ENCODE results near the gene JMJD8.
"Not testable (repeated sequence)": the region's sequence is repeated elsewhere in the genome, so short reads cannot be mapped to it uniquely, and the experiment has no call there.

Gene JMJD8

DNA sequence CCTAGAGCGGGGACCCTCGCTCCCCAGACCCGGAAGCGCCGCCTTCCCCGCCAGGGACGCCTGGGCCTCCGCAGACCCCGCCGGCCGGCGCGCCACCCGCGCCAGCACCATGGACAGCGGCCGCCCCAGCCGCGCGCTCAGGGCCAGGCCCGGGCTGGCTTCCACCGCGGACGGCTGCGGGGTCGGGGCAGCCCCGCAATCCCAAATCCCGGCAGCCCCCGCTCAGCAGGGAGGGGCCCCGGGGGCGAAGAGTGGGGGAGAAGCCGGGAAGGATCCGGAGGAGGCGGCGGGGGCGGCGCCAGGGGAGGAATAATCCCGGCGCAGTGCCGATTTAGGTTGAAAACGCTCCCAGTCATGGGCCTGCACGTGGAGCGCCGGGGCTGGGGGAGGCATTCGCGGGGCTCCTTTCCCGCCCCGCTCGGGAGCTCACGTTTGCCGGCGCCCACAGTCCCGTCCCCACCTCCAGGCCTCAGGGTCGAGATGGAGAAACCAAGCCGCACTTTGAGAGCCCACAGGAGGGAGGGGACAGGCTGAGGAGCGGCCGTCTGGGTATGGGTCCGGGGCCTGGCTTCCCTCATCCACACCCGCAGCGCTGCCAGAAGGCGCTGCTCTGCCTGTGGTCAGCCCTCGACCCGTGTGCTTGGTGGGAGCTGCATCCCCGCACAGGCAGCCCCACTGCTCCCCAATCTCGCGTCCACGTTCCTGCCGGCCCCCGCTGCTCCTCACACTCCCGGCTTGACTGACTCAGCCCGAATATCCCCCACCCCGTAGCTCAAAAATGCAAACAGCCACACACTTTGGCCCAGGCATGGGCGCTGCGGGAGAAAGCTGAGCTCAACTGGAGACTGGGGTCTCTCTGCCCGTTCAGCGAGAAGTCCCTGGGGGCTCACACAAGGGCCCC is 16.8 kb upstream of the JMJD8 start:
- peak in 33 of 42 donors; percentile 48 to 84 (median 66) for DNase-seq
- intact Hi-C loops (cut with DNase I) = no loop called here

DNA sequence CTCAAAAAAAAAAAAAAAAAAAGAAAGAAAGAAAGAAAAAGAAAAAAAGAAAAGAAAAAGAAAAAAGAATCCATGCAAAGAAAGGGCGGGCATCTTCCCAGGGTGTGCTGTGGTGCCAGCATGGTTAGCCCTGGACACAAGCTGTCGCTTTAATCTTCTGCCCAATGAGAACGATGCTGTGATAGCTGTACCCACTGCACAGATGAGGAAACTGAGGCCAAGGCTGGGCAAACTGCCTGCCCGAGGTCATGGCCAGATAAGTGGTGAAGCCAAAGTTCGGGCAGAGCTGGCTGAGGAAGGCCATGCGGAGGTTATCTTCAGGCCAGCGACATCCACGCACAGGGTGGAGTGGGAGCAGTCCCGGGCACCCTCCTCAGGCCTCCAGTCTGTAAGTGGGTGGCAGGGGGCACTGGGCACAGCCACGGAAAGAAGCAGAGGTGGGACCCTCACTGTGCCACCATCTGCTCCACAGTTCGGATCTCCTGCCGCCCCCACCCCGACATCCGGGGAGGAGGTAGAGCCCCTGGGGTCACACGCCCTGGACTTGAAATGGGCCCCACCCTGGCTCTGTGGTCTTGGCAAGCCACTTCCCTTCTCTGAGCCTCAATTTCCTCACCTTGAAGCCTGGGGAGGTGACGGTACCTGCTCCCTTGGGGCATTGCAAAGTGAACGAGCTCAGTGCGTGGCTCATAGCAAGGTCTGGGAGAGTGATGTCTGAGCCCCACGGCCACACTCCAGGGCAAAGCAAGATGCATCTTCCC is 15.0 kb upstream of the JMJD8 start:
- intact Hi-C loops (cut with DNase I) = no loop called here
- no peak for DNase-seq

DNA sequence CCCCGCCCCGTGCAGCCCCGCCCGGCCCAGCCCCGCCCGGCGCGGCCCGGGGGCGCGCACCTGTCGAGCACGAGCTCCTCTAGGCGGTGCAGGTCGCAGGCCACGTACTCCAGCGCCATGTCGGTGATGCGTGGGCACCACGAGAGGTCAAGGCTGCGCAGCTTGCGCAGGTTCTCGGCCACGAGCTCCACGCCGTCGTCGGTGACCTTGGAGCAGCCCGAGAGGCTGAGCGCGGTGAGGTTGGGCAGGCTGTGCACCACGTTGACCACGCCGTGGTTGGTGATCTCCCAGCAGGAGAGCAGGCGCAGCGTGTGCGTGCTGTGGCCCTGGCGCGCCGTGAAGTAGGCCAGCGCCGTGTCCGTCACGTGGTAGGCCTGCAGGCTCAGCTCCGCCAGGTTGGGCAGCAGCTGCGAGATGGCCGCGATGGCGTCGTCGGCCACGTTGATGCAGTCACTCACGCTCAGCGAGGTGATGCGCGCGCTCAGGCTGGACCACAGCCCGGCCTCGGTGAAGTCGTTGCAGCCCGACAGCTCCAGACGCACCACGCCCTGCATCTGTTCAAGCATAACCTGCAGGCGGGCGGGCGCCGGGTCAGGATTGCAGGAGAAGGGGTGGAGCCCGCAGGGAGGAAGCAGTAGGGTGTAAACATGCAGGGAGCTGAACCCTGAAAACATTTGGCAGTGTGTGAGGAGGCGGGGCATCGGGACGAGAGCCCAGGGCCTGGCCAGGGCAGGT is 11.4 kb upstream of the JMJD8 start:
- intact Hi-C loops (cut with DNase I) = no loop called here

DNA sequence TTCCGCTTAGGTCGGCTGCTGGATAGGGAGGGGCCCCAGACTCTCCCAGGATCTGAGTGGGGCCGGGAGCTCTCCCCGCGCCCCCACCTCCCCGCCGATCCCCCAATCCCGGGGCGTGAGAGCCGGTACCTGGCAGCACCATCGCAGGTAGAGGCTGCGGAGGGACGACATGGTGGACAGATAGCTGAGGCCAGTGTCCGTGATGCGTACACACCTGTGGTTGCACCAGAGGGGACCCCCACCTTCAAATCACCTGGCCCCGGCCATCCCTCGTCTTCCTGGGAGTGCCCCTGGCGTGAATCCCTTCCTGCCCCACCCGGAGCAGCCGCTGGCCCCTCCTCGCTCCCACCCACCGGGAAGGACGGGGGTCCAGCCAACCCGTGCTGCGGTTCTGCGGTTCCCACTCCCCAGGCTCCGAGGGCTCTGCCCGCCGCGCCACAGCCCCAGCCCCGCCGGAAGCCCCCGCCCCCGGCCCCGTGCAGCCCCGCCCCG is 10.8 kb upstream of the JMJD8 start:
- DNase-seq = no peak
- intact Hi-C loops (cut with DNase I) = no loop called here

More for the DNA sequence above, 11.4 kb upstream of the JMJD8 start:
- peak in 11 of 42 donors; percentile 35 to 68 (median 49) for DNase-seq

DNA sequence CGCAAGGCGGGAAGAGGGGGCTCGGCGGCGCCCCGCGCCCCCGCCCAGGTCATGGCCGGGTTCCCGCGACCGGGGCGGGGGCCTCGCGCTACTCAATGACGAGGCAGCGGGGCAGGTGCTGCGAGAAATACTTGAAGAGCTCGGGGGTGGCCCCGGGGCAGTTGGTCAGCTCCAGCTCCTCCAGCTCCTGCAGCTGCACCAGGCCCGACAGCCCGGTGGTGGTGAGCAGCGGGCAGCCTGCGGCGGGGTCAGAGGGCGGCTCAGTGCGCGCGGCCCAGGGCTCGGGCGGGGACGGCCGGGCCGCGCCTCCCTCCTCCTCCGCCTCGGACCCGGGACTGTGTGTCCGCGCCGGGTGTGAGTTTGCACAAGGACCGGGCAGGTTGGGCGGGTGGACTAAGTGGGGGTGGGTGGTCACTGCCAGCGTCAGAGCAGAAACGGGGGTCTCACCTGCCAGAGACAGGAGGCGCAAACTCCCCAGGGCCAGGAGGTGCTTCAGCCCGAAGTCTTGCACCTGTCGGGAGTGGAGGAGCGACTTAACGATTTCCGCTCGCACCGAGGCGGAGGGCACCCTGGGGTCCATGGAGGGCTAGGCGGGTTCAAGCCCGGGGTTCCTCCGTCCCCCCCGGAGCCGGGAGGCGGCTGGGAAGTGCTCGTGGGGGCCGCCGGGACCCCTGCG is 10.2 kb upstream of the JMJD8 start:
- DNase-seq = no peak
- intact Hi-C loops (cut with DNase I) = no loop called here

DNA sequence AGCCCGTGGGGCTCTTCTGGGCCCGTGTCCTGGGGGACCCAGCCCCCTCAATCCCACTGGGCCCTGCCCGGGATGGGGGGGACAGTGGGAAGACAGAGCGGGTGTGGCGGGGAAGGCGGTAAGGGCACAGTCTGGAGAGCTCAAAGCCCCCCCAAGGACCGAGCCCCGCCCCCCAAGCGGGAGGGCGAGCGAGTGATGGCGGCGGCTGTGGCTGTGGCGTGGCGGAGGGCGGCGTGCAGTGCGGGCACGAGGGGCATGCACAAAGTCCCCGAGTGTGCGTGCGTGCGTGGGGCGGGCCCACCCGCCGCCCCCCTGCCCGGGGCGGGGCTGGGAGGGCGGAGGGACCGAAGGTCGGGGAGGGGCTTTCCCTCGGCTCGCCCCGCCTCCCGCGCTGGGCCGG is 9.6 kb upstream of the JMJD8 start:
- intact Hi-C loops (cut with DNase I) = no loop called here
- no peak for DNase-seq

DNA sequence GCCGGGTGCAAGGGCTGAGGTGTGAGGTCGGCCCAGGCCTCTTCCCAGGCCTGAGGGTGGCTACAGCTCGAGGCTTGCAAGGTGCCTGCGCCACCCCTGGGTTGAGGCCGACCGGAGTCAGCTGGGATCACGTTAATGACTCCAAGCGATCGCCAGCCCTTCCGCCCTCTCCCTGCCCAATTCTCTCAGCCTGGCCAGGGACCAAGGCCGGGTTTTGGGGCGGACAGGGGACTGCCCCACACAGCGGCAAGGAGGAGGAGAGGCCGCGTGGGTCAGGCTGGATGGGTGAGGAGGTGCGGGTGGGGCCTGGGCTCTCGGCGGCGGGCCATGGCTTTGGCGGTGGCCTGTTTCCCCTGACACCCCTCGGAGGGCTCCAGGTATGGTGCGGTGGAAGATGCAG is 9.2 kb upstream of the JMJD8 start:
- DNase-seq = no peak
- intact Hi-C loops (cut with DNase I) = no loop called here

DNA sequence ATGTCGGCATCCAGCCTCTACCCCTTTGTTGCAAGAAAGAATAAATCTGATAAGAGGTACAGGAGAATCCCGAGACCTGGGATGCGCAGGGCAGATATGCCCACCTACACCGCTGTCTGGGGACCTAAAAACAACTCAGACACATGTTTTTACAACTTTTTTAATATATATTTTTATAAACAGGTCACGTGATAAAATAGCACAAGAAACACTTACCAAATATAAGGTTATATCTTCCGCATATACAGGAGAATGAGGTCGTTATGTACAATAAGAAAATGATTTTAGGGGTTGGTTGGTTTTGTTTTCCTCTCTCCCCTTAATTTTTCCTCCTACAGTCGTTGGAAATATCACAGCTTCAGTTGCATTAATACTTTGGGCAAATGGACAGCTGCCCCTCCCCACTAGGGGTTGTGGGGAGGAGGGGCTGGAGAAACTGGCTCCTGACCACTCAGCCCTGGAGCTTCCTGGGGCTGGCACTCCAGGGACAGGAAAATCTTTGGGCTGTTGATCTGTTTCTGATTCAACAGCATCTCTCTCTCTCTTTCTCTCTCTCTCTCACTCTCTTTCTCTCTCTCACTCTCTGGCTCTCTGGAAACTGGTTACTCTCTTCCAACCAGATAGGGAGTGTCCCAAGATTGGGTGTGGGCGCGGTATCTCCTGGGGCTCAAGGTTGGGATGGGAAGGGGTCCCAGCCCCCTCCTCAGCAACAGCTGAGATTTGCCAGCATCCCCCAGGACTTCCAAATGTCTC is 8.4 kb upstream of the JMJD8 start:
- intact Hi-C loops (cut with DNase I) = no loop called here
- DNase-seq = no peak

DNA sequence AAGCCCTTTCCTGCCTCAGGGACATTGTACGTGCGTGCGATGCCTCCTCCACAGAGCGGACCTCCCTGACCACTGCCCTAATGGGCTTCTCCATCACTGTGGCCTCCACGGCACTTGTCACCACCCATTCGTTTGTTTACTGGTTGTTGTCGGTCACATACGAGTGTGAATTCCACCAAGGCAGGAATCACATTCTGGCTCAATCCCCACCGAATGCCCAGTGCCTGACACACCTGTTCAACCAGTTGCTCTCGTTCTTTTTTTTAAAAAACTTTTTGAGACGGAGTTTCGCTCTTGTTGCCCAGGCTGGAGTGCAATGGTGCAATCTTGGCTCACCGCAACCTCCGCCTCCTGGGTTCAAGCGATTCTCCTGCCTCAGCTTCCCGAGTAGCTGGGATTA is 7.1 kb upstream of the JMJD8 start:
- intact Hi-C loops (cut with DNase I); DNase-seq: not testable (repeated sequence)

DNA sequence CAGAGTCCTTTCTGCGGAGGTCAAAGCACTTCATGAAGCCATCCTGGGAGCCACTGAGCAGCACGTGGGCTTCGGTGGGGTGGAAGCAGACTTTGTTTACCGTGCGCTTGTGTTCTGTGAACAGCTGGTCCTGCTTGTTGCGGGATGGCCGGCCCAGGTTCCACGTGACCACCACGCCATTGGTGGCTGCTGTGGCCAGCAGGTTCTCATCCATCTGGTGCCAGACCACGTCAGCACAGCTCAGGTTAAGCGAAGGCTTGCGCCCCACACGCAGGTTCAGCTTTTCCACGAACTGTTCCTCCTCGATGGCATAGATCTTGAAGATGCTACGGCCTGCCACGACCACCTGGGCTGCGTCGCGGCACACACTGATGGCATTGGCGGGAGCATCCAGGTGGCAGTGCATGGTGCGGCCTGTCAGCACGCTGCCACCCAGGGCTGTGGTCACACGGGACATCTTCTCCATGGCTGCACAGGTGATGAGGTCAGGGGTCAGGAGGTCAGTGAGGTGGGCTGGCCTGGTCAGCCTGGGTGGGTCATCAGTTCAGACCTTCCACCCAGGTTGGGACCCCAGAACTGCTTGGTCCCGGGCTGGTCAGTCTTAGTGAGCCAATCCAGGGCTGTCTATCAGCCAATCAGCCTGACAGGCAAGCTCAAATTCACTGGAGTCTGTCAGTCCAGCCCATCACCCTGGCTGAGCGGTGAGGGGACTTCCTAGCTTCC is 5.2 kb upstream of the JMJD8 start:
- intact Hi-C loops (cut with DNase I) = no loop called here
- DNase-seq = no peak

DNA sequence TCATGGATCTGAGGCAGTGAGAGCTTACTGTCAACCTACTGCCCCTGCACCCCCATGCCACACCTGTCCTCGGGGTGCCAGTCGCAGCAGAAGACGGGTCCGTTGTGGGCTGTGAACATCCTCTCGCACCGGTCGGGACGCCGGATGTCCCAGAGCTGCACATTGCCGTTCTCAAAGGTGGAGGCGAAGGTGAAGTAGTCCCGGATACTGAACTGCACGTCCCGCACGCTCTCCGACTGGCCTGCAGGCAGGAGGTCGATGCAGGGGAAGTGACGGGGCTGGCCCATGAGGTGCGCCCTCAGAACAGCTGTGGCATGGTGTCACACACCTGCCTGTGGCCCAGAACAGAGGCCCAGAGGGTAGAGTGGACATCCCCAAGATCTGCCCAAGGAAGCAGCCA is 3.4 kb upstream of the JMJD8 start:
- intact Hi-C loops (cut with DNase I) = no loop called here

DNA sequence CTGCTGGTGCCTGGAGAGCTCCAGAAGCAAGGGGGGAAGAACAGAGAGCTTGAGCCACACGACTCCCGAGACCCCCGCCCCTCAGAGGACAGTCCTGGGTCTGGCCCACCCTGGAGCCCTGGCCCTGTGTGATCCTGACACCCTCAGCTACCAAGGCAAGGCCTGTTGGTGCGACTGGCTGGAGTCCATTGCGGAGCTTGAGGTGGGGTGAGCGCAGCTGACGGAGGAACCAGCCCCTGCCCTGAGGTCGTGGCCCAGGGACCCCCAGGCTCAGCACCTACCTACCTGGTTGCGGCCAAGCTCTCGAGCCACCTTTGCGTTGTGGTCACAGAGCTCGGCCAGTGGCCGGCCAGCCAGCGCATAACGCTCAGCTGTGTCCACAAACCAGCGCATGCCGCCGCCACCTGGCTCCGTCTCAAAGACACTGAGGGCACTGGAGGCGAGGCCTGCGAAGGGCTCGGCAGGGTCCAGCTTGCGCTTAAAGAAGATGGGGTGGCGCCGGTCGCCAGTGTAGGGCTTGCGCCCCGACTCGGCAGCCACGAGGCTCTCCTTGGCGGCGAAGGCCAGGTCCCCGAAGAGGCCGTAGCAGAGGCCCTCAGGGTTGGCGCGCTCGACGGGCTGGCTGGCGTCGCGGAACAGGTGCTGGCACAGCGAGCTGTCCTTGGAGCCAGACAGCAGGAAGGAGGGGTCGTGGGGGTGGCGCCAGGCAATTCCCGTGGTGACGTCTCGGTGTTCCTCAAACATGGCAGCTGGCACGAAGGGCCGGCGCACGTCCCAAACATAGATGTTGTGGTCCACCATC is 2.5 kb upstream of the JMJD8 start:
- DNase-seq = no peak
- intact Hi-C loops (cut with DNase I) = no loop called here

More for the DNA sequence above, 3.4 kb upstream of the JMJD8 start:
- no peak for DNase-seq

DNA sequence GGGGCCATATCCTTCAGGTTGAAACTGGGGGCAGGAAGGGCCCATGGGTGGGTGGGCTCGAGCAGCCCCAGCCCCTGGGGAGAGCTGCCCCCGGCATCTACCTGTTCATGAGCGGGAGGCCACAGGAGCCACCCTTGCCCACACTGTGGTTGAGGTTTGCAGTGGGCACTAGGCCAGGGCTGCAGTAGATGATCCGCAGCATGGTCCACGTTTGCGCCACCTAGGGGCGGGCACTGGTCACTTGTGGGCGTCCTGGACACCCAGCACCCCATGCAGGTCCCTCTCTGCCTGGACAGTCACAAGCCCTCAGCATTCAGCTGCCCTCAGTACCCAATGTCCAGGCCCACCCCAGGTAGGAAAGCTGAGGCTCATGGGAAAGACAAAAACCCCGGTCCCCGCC is 1.8 kb upstream of the JMJD8 start:
- DNase-seq = no peak
- intact Hi-C loops (cut with DNase I) = no loop called here

DNA sequence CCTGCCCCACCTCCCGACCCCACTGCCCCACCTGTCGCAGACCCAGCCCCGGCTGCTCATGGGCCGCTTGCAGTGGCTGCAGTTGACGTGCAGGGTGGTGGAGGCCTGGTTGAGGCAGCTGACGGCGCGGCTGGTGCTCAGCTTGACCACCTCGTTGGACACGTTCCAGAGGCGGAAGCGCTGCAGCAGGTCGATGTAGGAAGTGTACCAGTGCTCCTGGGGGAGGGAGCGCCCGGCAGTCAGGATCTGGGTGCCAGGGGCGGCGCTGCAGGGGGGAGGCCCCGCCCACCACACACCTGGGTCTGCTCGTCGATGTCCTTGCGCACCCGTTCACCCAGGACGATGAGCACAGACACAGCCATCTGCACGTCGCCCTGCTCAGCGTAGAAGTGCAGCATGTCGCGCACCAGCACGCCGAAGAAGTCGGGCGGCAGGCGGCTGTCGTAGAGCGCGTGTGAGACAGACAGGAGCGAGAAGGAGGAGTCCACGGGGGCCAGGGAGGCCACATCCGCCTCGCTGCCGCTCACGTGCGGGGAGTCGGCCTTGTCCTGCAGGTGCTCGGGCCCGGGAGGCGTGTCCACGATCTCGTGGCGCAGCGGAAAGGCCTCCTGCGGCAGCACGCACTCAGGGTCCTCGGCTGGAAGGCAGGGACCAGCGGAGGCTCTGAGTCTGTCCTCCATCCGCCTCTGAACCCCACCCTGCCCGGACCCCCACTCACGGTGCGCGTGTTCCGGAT is 995 bp upstream of the JMJD8 start:
- DNase-seq = no peak

DNA sequence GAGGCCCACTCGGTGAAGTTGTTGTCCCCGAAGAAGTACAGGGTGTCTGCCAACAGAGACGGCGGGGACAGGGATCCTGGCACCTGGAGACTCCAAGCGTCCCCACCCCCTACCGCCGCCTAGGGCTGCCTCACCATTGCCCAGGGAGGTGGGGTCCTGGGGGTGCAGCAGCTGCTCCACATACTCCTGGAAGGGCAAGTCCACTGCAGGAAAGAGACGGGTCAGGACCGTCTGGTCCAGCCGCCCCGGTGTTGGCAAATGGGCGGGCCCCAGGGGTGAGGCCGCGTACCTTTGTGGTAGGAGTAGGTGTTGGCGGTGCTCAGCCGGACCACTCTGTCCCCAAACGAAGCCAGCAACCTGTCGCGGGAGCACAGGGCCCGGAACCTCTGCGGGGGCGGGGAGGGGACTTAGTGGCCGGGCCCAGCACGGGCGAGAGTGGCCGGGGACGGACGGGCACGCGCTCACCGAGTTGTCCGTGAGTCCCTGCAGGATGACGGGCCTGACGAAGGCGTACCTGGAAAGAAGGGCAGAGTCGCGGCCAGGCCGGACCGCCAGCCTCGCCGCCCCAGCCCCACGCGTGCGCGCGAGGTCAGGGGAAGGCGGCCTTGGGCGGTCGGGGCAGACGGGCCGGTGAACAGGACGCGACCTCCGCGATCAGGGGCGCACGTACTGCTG is 601 bp downstream of the JMJD8 start:
- intact Hi-C loops (cut with DNase I) = no loop called here
- no peak for DNase-seq

More for the DNA sequence above, 995 bp upstream of the JMJD8 start:
- intact Hi-C loops (cut with DNase I) = no loop called here

All from head of caudate nucleus (tissue), 42 donors.